Liver (tissue), 9 donors: ENCODE results near the gene LMTK3. TPM values are rescaled to one million over a fixed set of nuclear protein-coding genes. Genes with fewer than 3 reads are reported as not detected.
"Not testable (repeated sequence)": the region's sequence is repeated elsewhere in the genome, so short reads cannot be mapped to it uniquely, and the experiment has no call there.

Experiments used
- DNase-seq: peaks from one replicate; pipeline ENCODE4 v3.0.0-alpha.2; 2017; ENCODE audit warnings: low spot score
- H3K27ac ChIP-seq, 2 donors: one replicate each; pipeline ENCODE4 v1.7.0; 2013; ENCODE audit warnings: inconsistent platforms in 2 of 2, low read length in 2 of 2, control low read depth in 1 of 2, low read depth in 1 of 2, mild to moderate bottlenecking in 1 of 2
- H3K27me3 ChIP-seq, 4 donors: one replicate each; pipeline versions ENCODE4 v1.6.1 to v1.7.0; 2013; ENCODE audit warnings: low read length in 3 of 4, inconsistent platforms in 1 of 4, mild to moderate bottlenecking in 1 of 4, moderate library complexity in 1 of 4; ENCODE audit not compliant: control insufficient read depth in 4 of 4, insufficient read depth in 4 of 4
- H3K36me3 ChIP-seq, 4 donors: one replicate each; pipeline versions ENCODE4 v1.6.1 to v1.7.0; 2013; ENCODE audit warnings: low read length in 3 of 4, mild to moderate bottlenecking in 3 of 4, low read depth in 1 of 4, moderate library complexity in 1 of 4; ENCODE audit not compliant: control insufficient read depth in 4 of 4, insufficient read depth in 3 of 4
- H3K4me1 ChIP-seq, 4 donors: one replicate each; pipeline versions ENCODE4 v1.6.1 to v1.7.0; 2013; ENCODE audit warnings: low read length in 3 of 4, mild to moderate bottlenecking in 3 of 4, moderate library complexity in 1 of 4; ENCODE audit not compliant: control insufficient read depth in 4 of 4, insufficient read depth in 4 of 4
- H3K4me3 ChIP-seq, 3 donors: one replicate each; pipeline versions ENCODE4 v1.6.1 to v1.7.0; 2013; ENCODE audit warnings: low read length in 3 of 3, control low read depth in 1 of 3, low read depth in 1 of 3, mild to moderate bottlenecking in 1 of 3
- H3K9ac ChIP-seq, 2 donors: one replicate each; pipeline ENCODE4 v1.7.0; 2013; ENCODE audit warnings: low read length in 2 of 2, mild to moderate bottlenecking in 2 of 2, moderate library complexity in 2 of 2, control low read depth in 1 of 2, low read depth in 1 of 2
- H3K9me3 ChIP-seq, 4 donors: one replicate each; pipeline versions ENCODE4 v1.6.1 to v1.7.0; 2013; ENCODE audit warnings: low read length in 3 of 4; ENCODE audit not compliant: control insufficient read depth in 4 of 4
- FOXA2 ChIP-seq: IDR thresholded peaks from 2 replicates; pipeline ENCODE4 v1.6.1; 2016; ENCODE audit warnings: antibody characterized with exemption
- JUND ChIP-seq, 2 donors: IDR thresholded peaks; 2 replicates each; pipeline ENCODE4 v1.6.1; 2016; ENCODE audit warnings: antibody characterized with exemption in 2 of 2
- MAX ChIP-seq: IDR thresholded peaks from 2 replicates; pipeline ENCODE4 v1.6.1; 2016; ENCODE audit warnings: antibody characterized with exemption
- RAD21 ChIP-seq, 2 donors: IDR thresholded peaks; 2 replicates each; pipeline ENCODE4 v1.6.1; 2016; ENCODE audit warnings: antibody characterized with exemption in 2 of 2, mild to moderate bottlenecking in 2 of 2
- REST ChIP-seq: IDR thresholded peaks from 2 replicates; pipeline ENCODE4 v1.6.1; 2016; ENCODE audit warnings: antibody characterized with exemption, mild to moderate bottlenecking
- RXRA ChIP-seq, 2 donors: IDR thresholded peaks; 2 replicates each; pipeline ENCODE4 v1.6.1; 2017 to 2018; ENCODE audit warnings: antibody characterized with exemption in 2 of 2, mild to moderate bottlenecking in 1 of 2
- YY1 ChIP-seq: IDR thresholded peaks from 2 replicates; pipeline ENCODE4 v1.6.1; 2016; ENCODE audit warnings: antibody characterized with exemption, mild to moderate bottlenecking
- WGBS: extraction: QIAGEN DNeasy Blood & Tissue Kit; methylation state at CpG from one replicate; pipeline ENCODE4 v1.1.7; 2013; 5-methylcytosine and 5-hydroxymethylcytosine counted together
- polyA plus RNA-seq, 2 donors: library from polyadenylated mRNA; stranded (reverse) in 1 of 2; unstranded in 1 of 2; fragments of 200-250 nt in 1 of 2; fragments of >200 nt in 1 of 2; fragmentation: Nextera tagmentation in 1 of 2; extraction: Ambion mirVana in 1 of 2; gene quantifications; one replicate each; pipeline versions ENCODE4 v1.2.1 to v1.2.3, GENCODE V29; 2013 to 2015
- total RNA-seq, 2 donors: library from RNA; depleted of rRNA; stranded (reverse); fragments of >200 nt; gene quantifications; one replicate each; pipeline ENCODE4 v1.2.3, GENCODE V29; 2014
- TF ChIP-seq, protein P1 (sequence below): fragments of 150-350 bp; IDR thresholded peaks from 2 replicates; pipeline ENCODE4 v1.5.1; 2017; ENCODE audit warnings: improper control_type of control experiment, low read depth, low read length; ENCODE audit not compliant: missing input control
- donor health status: healthy.
- donor health status: healthy.
- donor health status: healthy.
- donor health status: healthy.
- donor health status: healthy.

The LMTK3 gene
- total and polyA plus RNA-seq, 4 donors, result 0.08 TPM; not detected in 2

GRCh38 chr19:48489608-48490216 lies 21.9 kb downstream of the LMTK3 start:
- Histone ChIP-seq H3K9me3 (no peaks in the 10 kb centered on the region), H3K27me3 (peaks cover 0 to 2% (median 0%) of the 10 kb centered on the region in 4 donors), H3K4me3 (no peak overlapping the region), H3K9ac (no peak overlapping the region), H3K4me1 (peaks cover 0 to 2% (median 0%) of the 10 kb centered on the region in 4 donors), H3K36me3 (no peaks in the 10 kb centered on the region), H3K27ac (no peak overlapping the region)
- peak; percentile 88 for DNase-seq
- WGBS, result 19% methylated on average over 19 of the region's 19 CpGs
- TF ChIP-seq, protein P1, sequence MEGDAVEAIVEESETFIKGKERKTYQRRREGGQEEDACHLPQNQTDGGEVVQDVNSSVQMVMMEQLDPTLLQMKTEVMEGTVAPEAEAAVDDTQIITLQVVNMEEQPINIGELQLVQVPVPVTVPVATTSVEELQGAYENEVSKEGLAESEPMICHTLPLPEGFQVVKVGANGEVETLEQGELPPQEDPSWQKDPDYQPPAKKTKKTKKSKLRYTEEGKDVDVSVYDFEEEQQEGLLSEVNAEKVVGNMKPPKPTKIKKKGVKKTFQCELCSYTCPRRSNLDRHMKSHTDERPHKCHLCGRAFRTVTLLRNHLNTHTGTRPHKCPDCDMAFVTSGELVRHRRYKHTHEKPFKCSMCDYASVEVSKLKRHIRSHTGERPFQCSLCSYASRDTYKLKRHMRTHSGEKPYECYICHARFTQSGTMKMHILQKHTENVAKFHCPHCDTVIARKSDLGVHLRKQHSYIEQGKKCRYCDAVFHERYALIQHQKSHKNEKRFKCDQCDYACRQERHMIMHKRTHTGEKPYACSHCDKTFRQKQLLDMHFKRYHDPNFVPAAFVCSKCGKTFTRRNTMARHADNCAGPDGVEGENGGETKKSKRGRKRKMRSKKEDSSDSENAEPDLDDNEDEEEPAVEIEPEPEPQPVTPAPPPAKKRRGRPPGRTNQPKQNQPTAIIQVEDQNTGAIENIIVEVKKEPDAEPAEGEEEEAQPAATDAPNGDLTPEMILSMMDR, result peak; percentile 85
- TF ChIP-seq RAD21 (IDR thresholded peaks at IDR 0.05) (peak; percentile 72 to 86), YY1 (no peak)

- not testable (repeated sequence) for H3K4me3 ChIP-seq, H3K9me3 ChIP-seq, DNase-seq, H3K27ac ChIP-seq, H3K36me3 ChIP-seq, H3K4me1 ChIP-seq, H3K9ac ChIP-seq, H3K27me3 ChIP-seq
- 78% methylated on average over 7 of the region's 7 CpGs for WGBS
These were observed 23.2 kb downstream of the LMTK3 start for GRCh38 chr19:48488478-48488877.

DNA sequence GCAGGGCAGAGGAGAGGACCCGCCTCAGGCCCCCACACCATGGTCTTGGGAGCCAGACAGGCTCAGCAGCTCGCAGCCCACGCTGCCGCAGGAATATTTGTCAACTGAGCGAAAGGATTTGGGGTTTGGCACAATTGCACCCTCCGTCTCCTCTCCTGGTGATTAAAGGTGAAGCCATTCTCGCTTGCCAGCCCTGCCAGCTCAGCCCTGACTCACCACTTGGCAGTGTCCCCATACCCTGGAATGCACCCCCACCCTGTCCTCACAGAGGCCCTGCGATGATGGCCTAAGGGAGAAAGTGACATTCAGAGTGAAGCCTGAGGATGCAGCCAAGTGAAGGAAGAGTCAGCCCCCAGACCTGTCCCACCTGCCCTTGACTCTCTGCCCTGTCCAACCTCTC lies 23.7 kb downstream of the LMTK3 start:
- no peak overlapping the region for H3K4me3 ChIP-seq
- H3K36me3 ChIP-seq, result no peaks in the 10 kb centered on the region
- peaks cover 0 to 2% (median 0%) of the 10 kb centered on the region in 4 donors for H3K27me3 ChIP-seq
- H3K9ac ChIP-seq, result no peak overlapping the region
- no peak for DNase-seq
- no peaks in the 10 kb centered on the region for H3K4me1 ChIP-seq
- H3K27ac ChIP-seq, result no peak overlapping the region
- TF ChIP-seq FOXA2, result no peak
- TF ChIP-seq, protein P1, result no peak
- TF ChIP-seq JUND (IDR thresholded peaks at IDR 0.05), result peak; percentile 60 to 73
- TF ChIP-seq MAX, result no peak
- no peak for TF ChIP-seq REST
- TF ChIP-seq RXRA (IDR thresholded peaks at IDR 0.05), result no peak
- 67% methylated on average over 8 of the region's 8 CpGs for WGBS
- no peaks in the 10 kb centered on the region for H3K9me3 ChIP-seq
